CD14-positive monocyte (primary cell): ENCODE data around the gene FXYD6. TPM values are rescaled to one million over a fixed set of nuclear protein-coding genes. Genes with fewer than 3 reads are reported as not detected.

ENCODE experiments used
- DNase-seq, 3 donors: peaks; one replicate each; pipeline ENCODE4 v3.0.0-alpha.2; 2011 to 2022
- H2AFZ ChIP-seq: 2 replicates; pipeline ENCODE4 v1.6.0; 2012; ENCODE audit warnings: mild to moderate bottlenecking, low read depth, low read length, inconsistent platforms; ENCODE audit not compliant: insufficient read depth, poor library complexity, severe bottlenecking
- H3K27ac ChIP-seq, 2 donors: 1 replicate in 1 of 2; 2 replicates in 1 of 2; pipeline ENCODE4 v1.5.1; 2012 to 2013; ENCODE audit warnings: low read length in 2 of 2, control low read depth in 1 of 2, inconsistent platforms in 1 of 2, low read depth in 1 of 2, mild to moderate bottlenecking in 1 of 2
- H3K27me3 ChIP-seq, 2 donors: one replicate each; pipeline versions ENCODE4 v1.6.0 to v1.6.1; 2011 to 2013; ENCODE audit warnings: low read length in 2 of 2; ENCODE audit not compliant: control insufficient read depth in 2 of 2, insufficient read depth in 2 of 2
- H3K36me3 ChIP-seq, 2 donors: replicated peaks in 1 of 2; 1 replicate in 1 of 2; 2 replicates in 1 of 2; pipeline versions ENCODE4 v1.5.1 to v1.6.1; 2012 to 2013; ENCODE audit warnings: low read length in 2 of 2, control low read depth in 1 of 2, inconsistent platforms in 1 of 2, mild to moderate bottlenecking in 1 of 2; ENCODE audit not compliant: insufficient read depth in 2 of 2, control insufficient read depth in 1 of 2
- H3K4me1 ChIP-seq, 2 donors: 1 replicate in 1 of 2; 2 replicates in 1 of 2; pipeline versions ENCODE4 v1.5.1 to v1.6.1; 2012 to 2013; ENCODE audit warnings: low read length in 2 of 2, control low read depth in 1 of 2, inconsistent platforms in 1 of 2, mild to moderate bottlenecking in 1 of 2, moderate library complexity in 1 of 2; ENCODE audit not compliant: insufficient read depth in 2 of 2, control insufficient read depth in 1 of 2
- H3K4me2 ChIP-seq: replicated peaks from 2 replicates; pipeline ENCODE3; 2012; ENCODE audit warnings: low read length, moderate library complexity, mild to moderate bottlenecking; ENCODE audit not compliant: poor library complexity, severe bottlenecking; ENCODE audit errors: extremely low read depth
- H3K4me3 ChIP-seq, 3 experiments: fragments of 200-600 bp in 1 of 3; sonication (generic) in 1 of 3; replicated peaks in 1 of 3; 1 replicate in 2 of 3; 2 replicates in 1 of 3; pipeline ENCODE4 v1.5.1; 2011 to 2013; ENCODE audit warnings: low read length in 3 of 3, mild to moderate bottlenecking in 3 of 3, control low read depth in 2 of 3, low read depth in 2 of 3, inconsistent platforms in 1 of 3, moderate library complexity in 1 of 3
- H3K79me2 ChIP-seq: 2 replicates; pipeline ENCODE4 v1.6.0; 2012; ENCODE audit warnings: mild to moderate bottlenecking, control low read depth, inconsistent platforms, low read length, moderate library complexity; ENCODE audit not compliant: insufficient read depth
- H3K9ac ChIP-seq: 2 replicates; pipeline ENCODE4 v1.6.0; 2017; ENCODE audit warnings: low read length, mild to moderate bottlenecking; ENCODE audit not compliant: insufficient read depth, poor library complexity, severe bottlenecking
- H3K9me3 ChIP-seq, 2 donors: replicated peaks in 1 of 2; 1 replicate in 1 of 2; 2 replicates in 1 of 2; pipeline versions ENCODE4 v1.5.1 to v1.6.1; 2012 to 2013; ENCODE audit warnings: low read length in 2 of 2, control low read depth in 1 of 2; ENCODE audit not compliant: control insufficient read depth in 1 of 2, insufficient read depth in 1 of 2
- H4K20me1 ChIP-seq: 2 replicates; pipeline ENCODE4 v1.6.0; 2012; ENCODE audit warnings: mild to moderate bottlenecking, low read length, control low read depth, moderate library complexity; ENCODE audit not compliant: insufficient read depth
- H3K27ac Mint-ChIP-seq, 7 donors: one replicate each; pipeline ENCODE4 v1.8.0; 2020; ENCODE audit warnings: mild to moderate bottlenecking in 7 of 7, mixed read lengths in 7 of 7, moderate library complexity in 6 of 7, inconsistent platforms in 2 of 7
- H3K27me3 Mint-ChIP-seq, 3 donors: one replicate each; pipeline ENCODE4 v1.8.0; 2021 to 2022; ENCODE audit warnings: low read depth in 3 of 3, mild to moderate bottlenecking in 3 of 3, mixed read lengths in 3 of 3, moderate library complexity in 3 of 3, inconsistent platforms in 1 of 3
- H3K36me3 Mint-ChIP-seq, 2 donors: one replicate each; pipeline ENCODE4 v1.8.0; 2020; ENCODE audit warnings: mixed read lengths in 2 of 2, inconsistent platforms in 1 of 2, mild to moderate bottlenecking in 1 of 2
- H3K4me1 Mint-ChIP-seq: one replicate; pipeline ENCODE4 v1.8.0; 2020; ENCODE audit warnings: mild to moderate bottlenecking, mixed read lengths
- H3K4me3 Mint-ChIP-seq, 2 donors: one replicate each; pipeline ENCODE4 v1.8.0; 2020; ENCODE audit warnings: mild to moderate bottlenecking in 2 of 2, mixed read lengths in 2 of 2, moderate library complexity in 1 of 2
- H3K9me3 Mint-ChIP-seq, 7 donors: one replicate each; pipeline ENCODE4 v1.8.0; 2020 to 2022; ENCODE audit warnings: mixed read lengths in 7 of 7, mild to moderate bottlenecking in 6 of 7, moderate library complexity in 6 of 7, inconsistent platforms in 2 of 7
- whole genome bisulfite sequencing: methylation state at CpG from one replicate; pipeline ENCODE4 v1.1.5; 2013; ENCODE audit warnings: missing lambda C conversion rate; ENCODE audit not compliant: insufficient coverage; 5-methylcytosine and 5-hydroxymethylcytosine counted together
- intact Hi-C, 2 donors: fragments of 100-400 bp; cut with micrococcal nuclease; formaldehyde crosslinking; loops; one replicate each; pipeline versions ENCODE4 v1.15.0 to v1.15.1; 2023
- polyA plus RNA-seq, 3 donors: library from polyadenylated mRNA; depleted of rRNA in 1 of 3; unstranded in 2 of 3; stranded (reverse) in 1 of 3; fragments of 300-500 nt in 2 of 3; fragments of >200 nt in 1 of 3; fragmentation: Illumina TruSeq in 2 of 3; gene quantifications; 1 replicate in 2 of 3; 2 replicates in 1 of 3; pipeline ENCODE4 v1.2.3, GENCODE V29; 2012 to 2021
- TF ChIP-seq, protein P1 (sequence below): fragments of 200-600 bp; IDR thresholded peaks from one replicate; pipeline ENCODE4 v1.8.0; 2022; ENCODE audit warnings: antibody characterized with exemption, mild to moderate bottlenecking

Gene FXYD6
- polyA plus RNA-seq, 3 donors = 36.4 to 52.1 (median 44.1) TPM

DNA sequence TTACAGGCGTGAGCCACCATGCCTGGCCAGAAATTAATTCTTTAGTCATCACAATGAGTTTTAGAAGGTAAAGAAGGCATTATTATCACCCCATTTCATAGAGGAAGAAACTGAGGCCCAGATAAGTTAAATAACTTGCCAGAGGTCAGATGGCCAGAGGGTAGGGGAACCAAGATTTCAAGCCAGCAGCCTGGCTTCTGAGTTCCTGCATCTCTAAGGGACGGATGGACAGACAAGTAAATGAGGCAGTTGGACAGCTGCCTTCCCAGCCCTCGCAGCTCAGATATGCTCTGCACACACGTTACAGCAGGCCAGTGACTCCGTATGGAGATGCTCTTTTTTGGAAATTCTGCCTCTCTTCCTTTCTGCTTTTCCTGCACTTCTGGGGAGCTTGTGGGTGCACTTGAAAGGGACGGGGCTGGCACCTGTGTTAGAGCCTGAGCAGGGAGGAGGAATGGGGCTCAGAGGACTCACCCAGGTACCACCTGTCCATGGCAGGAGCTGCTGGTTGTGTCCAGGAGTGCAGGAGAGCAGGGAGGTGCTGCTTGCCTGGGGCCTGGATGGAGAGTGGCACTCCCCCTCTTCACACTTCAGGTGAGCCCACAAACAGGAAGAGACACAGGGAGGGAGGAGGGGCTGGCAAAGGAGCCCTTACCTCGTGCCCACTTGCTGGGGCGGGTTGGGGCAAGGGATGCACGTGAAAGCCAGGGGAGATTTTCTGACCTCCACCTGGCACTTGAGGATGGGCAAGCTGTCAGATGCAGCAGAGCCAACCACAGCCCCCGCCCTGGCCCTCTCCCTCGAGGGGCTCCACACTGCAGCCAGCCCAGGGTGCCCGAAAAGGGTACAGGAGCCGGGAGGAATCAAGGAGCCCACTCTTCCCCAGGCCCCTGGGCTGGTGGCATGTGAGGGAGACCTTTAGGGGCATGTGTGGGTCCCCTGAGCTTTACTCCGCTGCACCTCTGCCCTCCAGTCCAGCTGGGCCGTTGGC lies 48.6 kb downstream of the FXYD6 start:
- Histone ChIP-seq H3K4me1 (peaks cover 71 to 78% of the 10 kb centered on the region in 2 donors), H3K36me3 (no peaks in the 10 kb centered on the region), H3K4me2 (no peak overlapping the region), H3K9ac (peak overlapping the region; percentile 59), H3K9me3 (no peaks in the 10 kb centered on the region), H3K27me3 (no peaks in the 10 kb centered on the region), H4K20me1 (no peaks in the 10 kb centered on the region), H3K4me3 (no peak overlapping the region), H2AFZ (no peak overlapping the region), H3K27ac (peak overlapping the region in 1 of 2 donors; percentile 82), H3K79me2 (no peaks in the 10 kb centered on the region)
- Mint-ChIP-seq H3K36me3 (peaks cover 0 to 3% of the 10 kb centered on the region in 2 donors), H3K4me1 (peaks cover 81% of the 10 kb centered on the region), H3K27me3 (peaks cover 0 to 1% (median 0%) of the 10 kb centered on the region in 3 donors), H3K4me3 (peak overlapping the region in 1 of 2 donors; percentile 11), H3K27ac (peak overlapping the region in 6 of 7 donors; percentile 74 to 89 (median 86)), H3K9me3 (peaks cover 0 to 2% (median 0%) of the 10 kb centered on the region in 7 donors)
- peak in 1 of 3 donors; percentile 6 for DNase-seq
- TF ChIP-seq, protein P1, sequence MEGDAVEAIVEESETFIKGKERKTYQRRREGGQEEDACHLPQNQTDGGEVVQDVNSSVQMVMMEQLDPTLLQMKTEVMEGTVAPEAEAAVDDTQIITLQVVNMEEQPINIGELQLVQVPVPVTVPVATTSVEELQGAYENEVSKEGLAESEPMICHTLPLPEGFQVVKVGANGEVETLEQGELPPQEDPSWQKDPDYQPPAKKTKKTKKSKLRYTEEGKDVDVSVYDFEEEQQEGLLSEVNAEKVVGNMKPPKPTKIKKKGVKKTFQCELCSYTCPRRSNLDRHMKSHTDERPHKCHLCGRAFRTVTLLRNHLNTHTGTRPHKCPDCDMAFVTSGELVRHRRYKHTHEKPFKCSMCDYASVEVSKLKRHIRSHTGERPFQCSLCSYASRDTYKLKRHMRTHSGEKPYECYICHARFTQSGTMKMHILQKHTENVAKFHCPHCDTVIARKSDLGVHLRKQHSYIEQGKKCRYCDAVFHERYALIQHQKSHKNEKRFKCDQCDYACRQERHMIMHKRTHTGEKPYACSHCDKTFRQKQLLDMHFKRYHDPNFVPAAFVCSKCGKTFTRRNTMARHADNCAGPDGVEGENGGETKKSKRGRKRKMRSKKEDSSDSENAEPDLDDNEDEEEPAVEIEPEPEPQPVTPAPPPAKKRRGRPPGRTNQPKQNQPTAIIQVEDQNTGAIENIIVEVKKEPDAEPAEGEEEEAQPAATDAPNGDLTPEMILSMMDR = no peak
- intact Hi-C loops = loop anchor here in 1 of 2 donors (2.0 kb wide), 1 partner anchor 15 kb away; no protein-coding TSS in a partner anchor
- WGBS = 62% methylated on average over 5 of the region's 15 CpGs

DNA sequence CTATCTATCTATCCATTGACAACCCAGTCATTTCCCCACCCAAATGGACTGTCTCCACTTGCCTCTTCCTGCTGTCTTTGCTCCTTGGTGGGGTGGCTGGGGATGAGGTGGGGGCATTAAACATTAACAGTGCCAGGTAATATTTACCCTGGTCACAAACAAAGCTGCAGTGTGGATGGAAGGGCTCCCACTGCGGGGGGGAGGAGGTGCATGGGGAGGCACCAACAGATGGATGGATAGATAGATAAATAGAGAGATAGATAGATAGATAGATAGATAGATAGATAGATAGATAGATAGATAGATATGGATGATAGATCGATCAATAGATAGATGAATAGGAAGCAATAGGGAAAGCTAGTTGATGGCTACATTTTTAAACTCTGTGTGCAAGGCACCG lies 49.6 kb downstream of the FXYD6 start:
- Histone ChIP-seq H3K4me1 (peaks cover 80 to 86% of the 10 kb centered on the region in 2 donors), H3K79me2 (no peaks in the 10 kb centered on the region), H3K4me2 (no peak overlapping the region), H3K27me3 (no peaks in the 10 kb centered on the region), H3K36me3 (no peaks in the 10 kb centered on the region), H2AFZ (no peak overlapping the region), H3K9me3 (no peaks in the 10 kb centered on the region), H3K4me3 (no peak overlapping the region), H4K20me1 (no peaks in the 10 kb centered on the region), H3K9ac (no peak overlapping the region), H3K27ac (no peak overlapping the region)
- no peak overlapping the region for H3K4me3 Mint-ChIP-seq
- no peak for DNase-seq
- intact Hi-C loops = no loop called here
- 100% methylated on average over 3 of the region's 3 CpGs for WGBS
- peaks cover 88% of the 10 kb centered on the region for H3K4me1 Mint-ChIP-seq
- H3K9me3 Mint-ChIP-seq = peaks cover 0 to 2% (median 0%) of the 10 kb centered on the region in 7 donors
- H3K27me3 Mint-ChIP-seq = peaks cover 0 to 1% (median 0%) of the 10 kb centered on the region in 3 donors
- peak overlapping the region in 6 of 7 donors; percentile 7 to 56 (median 36) for H3K27ac Mint-ChIP-seq
- TF ChIP-seq, protein P1 = no peak
- no peaks in the 10 kb centered on the region for H3K36me3 Mint-ChIP-seq
